ENCODE results near the gene SNX11. TPM values are rescaled to one million over a fixed set of nuclear protein-coding genes. Genes with fewer than 3 reads are reported as not detected.

Gene SNX11
- total RNA-seq, 2 experiments from 2014 or later = 27.2 to 29.5 TPM

GRCh38 chr17:48143629-48144028, 36.1 kb downstream of the SNX11 start:
- POLR2A ChIA-PET = no interaction called here
- CTCF ChIA-PET = interaction anchor here (0.6 to 1.2 kb wide), 3 partner anchors 10 to 64 kb away, joined by 3 to 4 read pairs (median 3); no protein-coding TSS in a partner anchor
- DNase-seq (no peak), ATAC-seq (peak; percentile 35)
- intact Hi-C loops (cut with micrococcal nuclease) = no loop called here
- H3K27ac Mint-ChIP-seq = peak overlapping the region; percentile 5
- peaks cover 20% of the 10 kb centered on the region for H3K36me3 Mint-ChIP-seq (ENCODE audit: low read depth)
- peaks cover 25% of the 10 kb centered on the region for H3K4me1 Mint-ChIP-seq (ENCODE audit: low read depth)
- TF ChIP-seq, protein P1, sequence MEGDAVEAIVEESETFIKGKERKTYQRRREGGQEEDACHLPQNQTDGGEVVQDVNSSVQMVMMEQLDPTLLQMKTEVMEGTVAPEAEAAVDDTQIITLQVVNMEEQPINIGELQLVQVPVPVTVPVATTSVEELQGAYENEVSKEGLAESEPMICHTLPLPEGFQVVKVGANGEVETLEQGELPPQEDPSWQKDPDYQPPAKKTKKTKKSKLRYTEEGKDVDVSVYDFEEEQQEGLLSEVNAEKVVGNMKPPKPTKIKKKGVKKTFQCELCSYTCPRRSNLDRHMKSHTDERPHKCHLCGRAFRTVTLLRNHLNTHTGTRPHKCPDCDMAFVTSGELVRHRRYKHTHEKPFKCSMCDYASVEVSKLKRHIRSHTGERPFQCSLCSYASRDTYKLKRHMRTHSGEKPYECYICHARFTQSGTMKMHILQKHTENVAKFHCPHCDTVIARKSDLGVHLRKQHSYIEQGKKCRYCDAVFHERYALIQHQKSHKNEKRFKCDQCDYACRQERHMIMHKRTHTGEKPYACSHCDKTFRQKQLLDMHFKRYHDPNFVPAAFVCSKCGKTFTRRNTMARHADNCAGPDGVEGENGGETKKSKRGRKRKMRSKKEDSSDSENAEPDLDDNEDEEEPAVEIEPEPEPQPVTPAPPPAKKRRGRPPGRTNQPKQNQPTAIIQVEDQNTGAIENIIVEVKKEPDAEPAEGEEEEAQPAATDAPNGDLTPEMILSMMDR (IDR thresholded peaks at IDR 0.05) = no peak
- H3K4me3 Mint-ChIP-seq = no peak overlapping the region
- H3K9me3 Mint-ChIP-seq = no peaks in the 10 kb centered on the region
- H3K27me3 Mint-ChIP-seq = no peaks in the 10 kb centered on the region

GRCh38 chr17:48144231-48144630, 36.7 kb downstream of the SNX11 start:
- peaks cover 20% of the 10 kb centered on the region for H3K36me3 Mint-ChIP-seq (ENCODE audit: low read depth)
- H3K27ac Mint-ChIP-seq = no peak overlapping the region

DNA sequence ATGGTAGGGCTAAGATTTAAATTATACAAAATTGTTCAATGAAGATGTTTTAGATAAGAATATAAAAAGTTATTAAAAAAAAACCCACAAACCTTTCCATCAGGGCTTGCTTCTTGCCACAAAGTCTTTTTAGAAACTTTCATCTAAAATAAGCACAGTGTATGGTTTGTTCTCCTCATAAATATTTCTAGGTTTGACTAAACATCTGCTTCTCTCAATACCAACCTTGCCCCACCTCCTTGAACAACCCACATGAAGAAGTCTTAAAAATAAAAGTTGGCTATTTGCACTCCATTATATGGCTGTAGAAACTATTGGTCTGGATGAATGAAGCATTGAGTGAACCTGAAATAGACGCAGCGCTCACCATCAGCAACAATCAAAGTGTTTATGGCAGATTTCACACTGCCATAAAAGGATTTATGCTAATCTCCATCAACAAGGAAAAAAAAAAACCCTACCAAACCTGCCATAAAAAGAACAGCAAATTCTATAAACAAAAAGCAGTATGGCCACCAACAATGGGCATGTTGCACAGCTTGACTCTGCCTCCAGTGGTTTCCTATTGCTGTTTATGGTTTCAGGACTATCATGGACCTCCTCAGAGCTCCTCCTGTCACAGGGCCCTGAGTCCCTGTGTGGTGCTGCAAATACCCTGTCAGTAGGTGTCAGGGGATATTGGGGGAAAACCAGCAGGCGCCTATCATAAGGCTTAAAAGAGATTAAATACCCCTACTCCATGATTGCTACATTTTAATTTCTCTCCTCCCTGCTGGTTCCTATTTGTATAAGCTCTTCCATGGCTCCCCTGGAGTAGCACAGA, 37.6 kb downstream of the SNX11 start:
- peaks cover 18% of the 10 kb centered on the region for H3K4me1 Mint-ChIP-seq (ENCODE audit: low read depth)
- TF ChIP-seq, protein P1 (IDR thresholded peaks at IDR 0.05) = no peak
- no peaks in the 10 kb centered on the region for H3K27me3 Mint-ChIP-seq
- DNase-seq (no peak), ATAC-seq (no peak)
- H3K4me3 Mint-ChIP-seq = no peak overlapping the region
- peaks cover 16% of the 10 kb centered on the region for H3K36me3 Mint-ChIP-seq (ENCODE audit: low read depth)
- no peaks in the 10 kb centered on the region for H3K9me3 Mint-ChIP-seq
- CTCF ChIA-PET = interaction anchor here (1.5 kb wide), 1 partner anchor 11 kb away, joined by 4 read pairs; no protein-coding TSS in a partner anchor
- H3K27ac Mint-ChIP-seq = no peak overlapping the region
- POLR2A ChIA-PET = no interaction called here
- intact Hi-C loops (cut with micrococcal nuclease) = no loop called here

More at GRCh38 chr17:48144231-48144630, 36.7 kb downstream of the SNX11 start:
- intact Hi-C loops (cut with micrococcal nuclease) = no loop called here
- no peak overlapping the region for H3K4me3 Mint-ChIP-seq
- DNase-seq = no peak
- ATAC-seq = no peak
- H3K9me3 Mint-ChIP-seq = no peaks in the 10 kb centered on the region
- CTCF ChIA-PET = interaction anchor here (1.1 to 1.5 kb wide), 2 partner anchors 12 to 15 kb away, joined by 3 to 4 read pairs; no protein-coding TSS in a partner anchor
- POLR2A ChIA-PET = no interaction called here
- peaks cover 25% of the 10 kb centered on the region for H3K4me1 Mint-ChIP-seq (ENCODE audit: low read depth)
- TF ChIP-seq, protein P1 (IDR thresholded peaks at IDR 0.05) = no peak
- no peaks in the 10 kb centered on the region for H3K27me3 Mint-ChIP-seq

- CTCF ChIA-PET = no interaction called here
- TF ChIP-seq, protein P1 (IDR thresholded peaks at IDR 0.05) = no peak
These were observed 40.6 kb downstream of the SNX11 start for GRCh38 chr17:48148029-48148770.

More at GRCh38 chr17:48148029-48148770, 40.6 kb downstream of the SNX11 start:
- ATAC-seq (no peak), DNase-seq (no peak)
- POLR2A ChIA-PET = interaction anchor here (0.7 to 1.4 kb wide), 2 partner anchors 12 to 58 kb away, joined by 3 read pairs; no protein-coding TSS in a partner anchor
- Mint-ChIP-seq H3K9me3 (no peaks in the 10 kb centered on the region), H3K4me3 (no peak overlapping the region), H3K36me3 (ENCODE audit: low read depth) (peaks cover 11% of the 10 kb centered on the region), H3K4me1 (ENCODE audit: low read depth) (peaks cover 11% of the 10 kb centered on the region), H3K27me3 (no peaks in the 10 kb centered on the region), H3K27ac (no peak overlapping the region)
- intact Hi-C loops (cut with micrococcal nuclease) = no loop called here
